Duodenal mucosa (tissue), 2 donors: ENCODE results near the gene ARHGAP22.

ENCODE experiments used
- H3K27ac ChIP-seq: one replicate; pipeline ENCODE4 v1.7.0; 2013; ENCODE audit warnings: low read depth, low read length
- H3K27me3 ChIP-seq, 2 donors: one replicate each; pipeline ENCODE4 v1.7.0; 2013; ENCODE audit warnings: low read length in 2 of 2, control low read depth in 1 of 2; ENCODE audit not compliant: insufficient read depth in 2 of 2, control insufficient read depth in 1 of 2
- H3K36me3 ChIP-seq, 2 donors: one replicate each; pipeline ENCODE4 v1.7.0; 2013; ENCODE audit warnings: low read length in 2 of 2, control low read depth in 1 of 2; ENCODE audit not compliant: insufficient read depth in 2 of 2, control insufficient read depth in 1 of 2
- H3K4me1 ChIP-seq, 2 donors: one replicate each; pipeline ENCODE4 v1.7.0; 2013; ENCODE audit warnings: low read length in 2 of 2, control low read depth in 1 of 2; ENCODE audit not compliant: insufficient read depth in 2 of 2, control insufficient read depth in 1 of 2
- H3K4me3 ChIP-seq, 2 donors: one replicate each; pipeline ENCODE4 v1.7.0; 2013; ENCODE audit warnings: low read length in 2 of 2, low read depth in 1 of 2
- H3K9ac ChIP-seq, 2 donors: one replicate each; pipeline ENCODE4 v1.7.0; 2013; ENCODE audit warnings: low read length in 2 of 2, low read depth in 1 of 2
- H3K9me3 ChIP-seq, 2 donors: one replicate each; pipeline ENCODE4 v1.7.0; 2013; ENCODE audit warnings: low read length in 2 of 2, control low read depth in 1 of 2; ENCODE audit not compliant: control insufficient read depth in 1 of 2

Gene ARHGAP22

DNA sequence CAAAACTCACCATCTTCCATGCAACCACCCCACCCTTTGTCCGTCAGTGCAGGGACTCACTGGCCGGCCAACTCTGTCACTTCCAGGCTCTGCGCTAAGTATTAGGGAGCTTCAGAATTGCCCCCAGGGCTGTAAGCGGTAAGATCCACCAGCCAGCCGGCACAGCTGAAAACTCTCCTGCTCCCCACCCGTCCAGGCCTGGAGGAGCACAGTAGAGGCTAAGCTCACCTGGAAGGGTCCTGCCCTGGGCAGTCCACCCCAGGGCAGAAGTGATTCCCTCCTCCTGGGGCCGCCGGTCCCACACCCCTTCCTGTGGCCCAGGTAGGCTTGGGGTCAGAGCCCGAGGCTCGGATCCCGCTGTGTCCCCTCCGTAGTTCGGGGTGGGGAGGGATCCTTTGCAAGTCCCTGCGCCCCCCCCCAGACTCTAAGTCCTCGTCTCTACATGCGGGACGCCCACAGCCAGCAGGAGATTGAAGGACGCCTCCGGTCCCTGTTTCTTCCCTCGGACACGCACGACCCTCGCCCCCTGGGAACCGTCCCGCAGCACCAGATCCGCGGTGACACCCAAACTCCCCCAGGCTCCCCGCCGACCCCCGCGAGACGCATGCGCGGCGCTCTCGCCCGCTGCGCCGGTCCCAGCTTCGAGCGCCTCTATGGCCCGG lies 138.9 kb downstream of the ARHGAP22 start:
- Histone ChIP-seq H3K27me3 (peaks cover 6 to 11% of the 10 kb centered on the region in 2 donors), H3K27ac (no peak overlapping the region), H3K4me1 (peaks cover 0 to 10% of the 10 kb centered on the region in 2 donors), H3K9me3 (no peaks in the 10 kb centered on the region), H3K36me3 (no peaks in the 10 kb centered on the region), H3K4me3 (no peak overlapping the region), H3K9ac (no peak overlapping the region)

DNA sequence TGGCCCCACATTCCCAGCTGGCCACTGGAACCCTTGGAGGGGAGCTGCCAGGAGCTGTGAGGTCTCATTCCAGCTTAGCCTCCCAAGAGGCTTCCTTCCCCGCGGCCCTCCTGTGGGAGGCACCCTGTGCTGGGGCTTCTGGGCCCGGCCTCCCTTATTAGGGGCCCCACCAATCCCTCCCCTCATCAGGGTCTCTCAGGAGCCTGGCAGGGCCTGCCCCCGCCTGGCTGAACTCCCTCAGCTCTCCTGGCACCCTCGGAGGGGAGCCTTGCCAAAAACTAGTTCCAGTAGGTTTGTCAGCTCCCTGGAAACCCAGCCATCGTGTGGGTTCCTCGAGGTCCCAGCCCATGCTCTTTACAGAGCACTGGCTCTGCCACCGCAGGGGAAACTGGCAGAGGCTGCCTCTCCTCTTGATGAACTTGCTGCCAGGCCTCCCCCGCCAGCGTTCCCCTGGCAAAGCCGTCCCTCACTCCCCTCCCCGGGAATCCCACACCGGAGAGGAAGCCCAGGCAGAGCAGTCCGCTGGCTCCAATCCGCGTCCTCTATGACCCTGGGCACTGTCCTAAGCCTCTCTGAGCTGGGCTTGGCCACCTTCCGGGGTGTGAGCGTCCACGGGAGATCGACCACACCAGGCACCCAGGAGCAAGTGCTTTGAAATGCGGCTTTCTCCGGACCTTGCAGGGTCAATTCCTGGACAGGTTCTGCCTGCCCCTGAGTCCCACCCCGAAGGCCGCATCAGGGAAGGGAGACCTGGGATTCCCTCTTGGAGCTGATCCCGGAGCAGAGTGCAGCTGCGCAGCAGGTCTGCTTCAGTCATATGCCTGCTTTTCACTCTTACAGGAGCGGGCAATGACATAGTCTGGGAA lies 139.8 kb downstream of the ARHGAP22 start:
- Histone ChIP-seq H3K36me3 (no peaks in the 10 kb centered on the region), H3K9ac (no peak overlapping the region), H3K27ac (no peak overlapping the region), H3K9me3 (no peaks in the 10 kb centered on the region), H3K4me3 (no peak overlapping the region), H3K27me3 (peaks cover 6 to 11% of the 10 kb centered on the region in 2 donors), H3K4me1 (peaks cover 0 to 2% of the 10 kb centered on the region in 2 donors)

DNA sequence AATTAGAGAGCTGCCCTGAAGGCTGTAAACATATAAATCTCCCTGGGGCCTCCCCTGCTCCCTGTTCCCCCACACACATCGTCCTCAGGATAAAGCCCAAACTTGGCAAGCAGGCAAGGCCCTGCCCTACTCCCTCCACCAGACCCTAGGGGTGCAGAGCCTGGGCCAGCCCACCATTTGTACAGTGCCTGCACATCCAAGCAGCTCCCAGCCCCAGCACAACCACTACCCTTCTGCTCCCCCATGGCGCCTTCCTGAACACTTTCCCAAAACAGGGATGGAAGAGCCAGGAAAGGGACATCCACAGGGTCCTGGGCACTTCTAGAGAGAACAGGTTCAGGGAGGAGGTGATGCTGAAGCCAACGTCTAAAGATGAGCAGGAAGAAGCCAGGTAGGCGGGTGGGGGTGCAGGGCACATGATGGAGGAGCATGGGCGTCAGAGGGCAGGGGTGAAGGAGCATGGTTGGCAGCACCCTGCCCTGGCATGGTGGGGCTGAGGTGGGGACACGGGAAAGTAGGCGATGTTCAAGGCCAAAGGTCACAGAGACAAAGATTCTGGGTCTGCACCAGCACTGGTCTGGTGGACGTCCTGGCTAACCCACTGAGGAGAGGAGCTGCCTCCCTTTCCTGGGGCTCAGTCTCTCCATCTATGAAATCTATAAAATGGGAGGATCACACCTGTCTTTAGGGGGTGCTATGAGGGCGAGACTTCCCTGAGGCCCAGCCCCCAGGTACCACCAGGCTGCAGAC lies 140.6 kb downstream of the ARHGAP22 start:
- no peaks in the 10 kb centered on the region for H3K36me3 ChIP-seq
- H3K4me1 ChIP-seq: no peaks in the 10 kb centered on the region
- no peak overlapping the region for H3K4me3 ChIP-seq
- H3K27me3 ChIP-seq: peaks cover 6 to 11% of the 10 kb centered on the region in 2 donors
- H3K9me3 ChIP-seq: no peaks in the 10 kb centered on the region
- no peak overlapping the region for H3K27ac ChIP-seq
- H3K9ac ChIP-seq: no peak overlapping the region

DNA sequence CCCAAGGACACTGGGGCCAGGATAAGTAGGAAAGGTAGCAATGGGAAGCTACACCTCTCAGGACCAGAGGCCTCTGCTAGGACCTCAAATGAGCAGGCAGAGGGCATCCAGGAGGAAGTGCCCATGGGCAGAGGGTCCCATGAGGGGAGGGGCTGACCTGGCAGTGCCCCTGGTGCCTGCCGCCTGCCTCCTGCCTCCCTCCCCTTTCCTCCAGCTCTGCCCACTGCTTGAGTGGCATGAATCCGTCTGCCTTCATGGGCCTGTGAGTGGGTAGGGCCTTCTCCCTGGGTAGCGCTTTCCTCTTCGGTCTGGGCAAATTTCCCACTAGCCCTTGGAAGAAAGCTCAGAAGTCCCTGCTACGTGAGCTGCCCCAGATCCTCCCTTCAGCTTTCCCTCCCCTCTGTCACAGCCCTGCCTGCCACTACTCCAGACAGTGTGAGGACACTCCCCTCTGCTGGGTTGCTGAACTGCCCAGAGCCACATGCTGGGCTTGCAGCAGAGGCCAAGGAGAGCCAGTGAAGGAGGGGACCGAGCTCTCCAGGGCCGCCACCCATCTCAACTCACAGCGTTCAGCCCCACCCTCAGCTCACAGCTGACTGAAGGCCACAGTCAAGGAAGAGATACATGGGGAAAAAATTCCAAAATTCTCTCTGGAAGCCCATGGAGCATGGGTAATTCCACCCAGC lies 141.4 kb downstream of the ARHGAP22 start:
- H3K9ac ChIP-seq: no peak overlapping the region
- no peaks in the 10 kb centered on the region for H3K36me3 ChIP-seq
- peaks cover 6 to 11% of the 10 kb centered on the region in 2 donors for H3K27me3 ChIP-seq
- H3K27ac ChIP-seq: no peak overlapping the region
- H3K9me3 ChIP-seq: no peaks in the 10 kb centered on the region
- no peaks in the 10 kb centered on the region for H3K4me1 ChIP-seq
- H3K4me3 ChIP-seq: no peak overlapping the region

DNA sequence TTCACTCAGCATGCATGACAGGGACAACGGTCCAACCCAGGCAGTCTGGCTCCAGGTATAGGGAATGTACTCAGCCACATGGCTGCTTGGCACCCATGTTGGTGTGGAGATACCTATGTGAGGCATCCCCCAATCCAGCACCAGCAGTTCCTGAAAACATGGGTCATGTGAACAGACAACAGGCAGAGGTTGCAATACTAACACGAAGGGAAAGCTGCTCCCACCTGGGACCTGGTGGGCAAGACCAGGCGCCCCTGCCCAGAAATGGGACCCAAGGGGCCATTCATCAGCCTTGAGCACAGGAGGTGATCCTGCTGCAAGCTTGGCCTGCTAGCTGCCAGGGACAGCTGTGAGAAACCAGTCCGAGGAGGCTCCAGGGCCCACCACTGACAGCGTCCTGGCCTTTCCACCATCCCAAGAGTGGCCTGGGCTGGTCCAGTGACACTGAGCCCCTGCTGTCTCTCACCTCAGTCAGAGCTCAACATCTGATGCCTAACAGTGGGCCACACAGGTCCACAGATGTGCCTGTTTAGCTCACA lies 142.3 kb downstream of the ARHGAP22 start:
- H3K27ac ChIP-seq: no peak overlapping the region

DNA sequence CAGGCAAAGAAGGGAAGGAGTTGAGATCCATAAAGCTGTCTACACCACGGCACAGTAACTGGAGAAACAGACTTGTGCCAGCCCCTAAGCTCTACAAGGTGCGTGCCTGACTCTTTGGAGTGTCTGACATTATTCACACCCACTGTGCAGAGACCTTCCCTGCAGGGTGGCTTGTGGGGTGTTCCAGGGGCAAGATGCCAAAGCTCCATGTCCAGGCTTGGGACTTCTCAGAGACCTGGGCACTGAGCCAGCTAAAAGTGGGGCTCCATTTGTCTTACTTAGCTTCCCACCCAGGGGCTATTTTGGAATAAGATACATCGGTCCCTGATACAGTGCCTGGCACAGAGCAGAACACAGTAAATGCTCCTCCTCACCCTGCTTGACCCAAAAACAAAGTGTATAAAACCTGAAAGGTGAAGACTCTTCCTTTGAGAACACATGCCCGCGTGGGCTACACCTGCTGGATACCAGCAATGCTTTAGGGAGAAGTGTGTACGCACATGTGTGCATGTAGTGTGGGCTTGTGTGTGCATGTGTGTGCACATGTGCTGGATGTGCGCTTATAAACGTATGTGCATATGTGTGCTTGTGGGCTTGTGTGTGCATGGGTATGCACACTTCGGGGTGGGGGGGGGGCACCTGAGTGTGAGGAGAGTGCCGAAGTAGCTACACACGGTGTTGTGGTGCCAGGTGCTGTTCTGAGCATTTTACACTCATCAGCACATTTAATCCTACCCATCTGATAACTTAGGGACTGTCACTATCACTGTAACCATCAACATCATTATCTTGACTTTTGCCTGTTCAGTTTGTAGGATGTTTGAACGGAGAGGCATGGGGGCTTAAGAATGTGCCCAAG lies 143.0 kb downstream of the ARHGAP22 start:
- no peaks in the 10 kb centered on the region for H3K36me3 ChIP-seq
- peaks cover 2 to 6% of the 10 kb centered on the region in 2 donors for H3K27me3 ChIP-seq
- H3K27ac ChIP-seq: no peak overlapping the region
- no peak overlapping the region for H3K9ac ChIP-seq
- no peaks in the 10 kb centered on the region for H3K9me3 ChIP-seq
- no peak overlapping the region for H3K4me3 ChIP-seq
- no peaks in the 10 kb centered on the region for H3K4me1 ChIP-seq

More for the DNA sequence above, 142.3 kb downstream of the ARHGAP22 start:
- no peaks in the 10 kb centered on the region for H3K9me3 ChIP-seq
- peaks cover 6 to 11% of the 10 kb centered on the region in 2 donors for H3K27me3 ChIP-seq
- no peaks in the 10 kb centered on the region for H3K4me1 ChIP-seq
- H3K9ac ChIP-seq: no peak overlapping the region
- H3K4me3 ChIP-seq: no peak overlapping the region
- H3K36me3 ChIP-seq: no peaks in the 10 kb centered on the region

DNA sequence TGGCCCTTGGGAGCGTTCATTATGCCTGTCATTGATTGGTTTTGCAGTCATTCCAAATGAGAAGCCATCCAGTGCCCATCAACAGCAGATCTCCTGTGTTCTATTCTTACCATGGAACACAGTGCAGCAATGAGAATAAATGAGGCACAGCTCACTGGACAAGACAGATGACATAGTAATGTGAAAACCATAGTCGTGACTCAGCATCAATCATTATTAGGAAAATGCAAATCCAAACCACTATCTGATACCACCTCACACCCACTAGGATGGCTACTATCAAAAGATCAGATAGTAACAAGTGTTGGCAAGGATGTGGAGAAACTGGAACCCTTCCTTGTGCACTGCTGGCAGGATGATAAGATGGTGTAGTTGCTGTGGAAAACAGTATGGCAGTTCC lies 144.7 kb downstream of the ARHGAP22 start:
- Histone ChIP-seq H3K27ac (no peak overlapping the region), H3K4me1 (peaks cover 0 to 5% of the 10 kb centered on the region in 2 donors), H3K9ac (no peak overlapping the region), H3K36me3 (no peaks in the 10 kb centered on the region), H3K27me3 (no peaks in the 10 kb centered on the region), H3K9me3 (no peaks in the 10 kb centered on the region), H3K4me3 (no peak overlapping the region)

DNA sequence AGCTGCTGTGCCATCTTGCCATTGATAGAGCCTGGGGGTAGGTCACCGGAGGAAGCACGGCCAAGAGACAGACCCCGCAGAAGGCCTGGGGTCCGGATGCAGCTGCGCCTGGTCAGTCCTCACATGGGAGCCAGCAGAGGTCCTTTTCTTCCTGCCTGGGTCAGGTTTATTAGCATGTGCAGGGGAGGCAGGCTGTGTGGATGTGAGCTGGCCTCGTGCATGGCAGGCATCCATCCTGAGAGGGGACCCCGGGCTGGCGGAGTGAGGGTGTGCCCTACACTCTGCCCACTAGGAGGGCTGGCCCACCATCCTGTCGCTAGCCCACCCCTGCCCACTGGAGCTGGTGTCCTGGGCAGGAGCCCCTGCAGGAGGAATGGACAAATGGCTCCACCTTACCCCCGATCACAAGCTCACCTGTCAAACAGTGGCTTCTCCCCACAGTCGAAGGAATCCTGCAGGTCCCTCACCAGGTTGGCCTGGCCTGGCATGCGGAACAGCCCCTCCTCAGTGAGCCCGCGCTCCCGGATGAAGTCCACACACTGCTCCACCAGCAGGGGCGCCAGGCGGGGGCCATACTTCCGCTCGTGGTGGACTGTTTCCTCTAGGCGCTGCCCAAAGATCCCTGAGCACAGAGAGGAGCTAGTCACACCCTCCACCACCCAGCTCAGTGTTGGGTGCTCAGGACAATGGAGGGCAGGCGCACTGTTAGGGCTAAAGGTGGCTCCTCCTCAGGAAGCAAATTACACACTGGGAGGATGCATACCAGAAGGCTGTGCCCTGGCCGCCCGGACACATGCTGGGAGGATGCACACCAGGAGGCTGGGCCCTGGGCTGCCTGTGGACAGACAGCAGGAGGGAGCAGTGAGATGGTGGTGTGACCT lies 145.4 kb downstream of the ARHGAP22 start:
- no peak overlapping the region for H3K9ac ChIP-seq
- H3K36me3 ChIP-seq: no peaks in the 10 kb centered on the region
- H3K9me3 ChIP-seq: no peaks in the 10 kb centered on the region
- no peaks in the 10 kb centered on the region for H3K27me3 ChIP-seq
- no peak overlapping the region for H3K4me3 ChIP-seq
- H3K4me1 ChIP-seq: peaks cover 0 to 5% of the 10 kb centered on the region in 2 donors
- no peak overlapping the region for H3K27ac ChIP-seq
